SK-N-SH (cell line): ENCODE results near the gene LRTM1.

Experiments used
- EP300 ChIP-seq, 2 experiments: IDR thresholded peaks; 2 replicates each; pipeline versions ENCODE4 v1.4.0 to v1.6.1; 2012; ENCODE audit warnings: borderline replicate concordance in 1 of 2, low read depth in 1 of 2, low read length in 1 of 2
- GABPA ChIP-seq: IDR thresholded peaks from 2 replicates; pipeline ENCODE4 v1.4.0; 2012; ENCODE audit warnings: low read depth, mild to moderate bottlenecking
- GATA2 ChIP-seq: sonication (generic); formaldehyde crosslinking; IDR thresholded peaks from 2 replicates; pipeline ENCODE4 v1.5.0; 2020; ENCODE audit warnings: mild to moderate bottlenecking, missing genetic modification reagents
- MAX ChIP-seq: IDR thresholded peaks from 2 replicates; pipeline ENCODE4 v1.4.0; 2012; ENCODE audit warnings: low read depth

- TF ChIP-seq MAX (no peak), EP300 (IDR thresholded peaks at IDR 0.05; ENCODE audit: borderline replicate concordance in 1 of 2, low read depth in 1 of 2, low read length in 1 of 2) (no peak), GABPA (no peak), GATA2 (CRISPR knock-in tag) (no peak)
Measured at GRCh38 chr3:54955496-54955895, 27.6 kb upstream of the LRTM1 start.
